ENCODE measurements around the gene PSEN1.

- no peak for TF ChIP-seq CTCF (IDR thresholded peaks at IDR 0.05)
- no peak for TF ChIP-seq POLR2AphosphoS5 (IDR thresholded peaks at IDR 0.05; ENCODE audit: low read depth, low read length)
- TF ChIP-seq SIN3A (IDR thresholded peaks at IDR 0.05; ENCODE audit: borderline replicate concordance, insufficient read depth, low read depth, low read length), result no peak
- TF ChIP-seq TCF7L2 (IDR thresholded peaks at IDR 0.05; ENCODE audit: low read depth, low read length), result no peak
Measured at GRCh38 chr14:73260574-73260973, 124.3 kb downstream of the PSEN1 start.

Data from Panc1 (cell line).